GM12878 (cell line): ENCODE results near the gene NUP210L.

Experiments used
- CEBPB ChIP-seq, 2 experiments: fragments of 150-350 bp in 1 of 2; IDR thresholded peaks; 2 replicates each; pipeline ENCODE4 v1.6.1; 2012 to 2014; ENCODE audit warnings: low read depth in 2 of 2, low read length in 2 of 2, borderline replicate concordance in 1 of 2, inconsistent platforms in 1 of 2
- CTCF ChIP-seq, 3 experiments: IDR thresholded peaks in 2 of 3; conservative IDR thresholded peaks in 1 of 3; 2 replicates each; pipeline ENCODE4 v1.5.1; 2011; ENCODE audit warnings: low read depth in 3 of 3, low read length in 3 of 3, mild to moderate bottlenecking in 3 of 3, control low read depth in 2 of 3, moderate library complexity in 2 of 3, inconsistent platforms in 1 of 3, mixed read lengths in 1 of 3; ENCODE audit not compliant: control insufficient read depth in 2 of 3, insufficient read depth in 1 of 3; ENCODE audit errors: extremely low read depth in 1 of 3
- HDAC2 ChIP-seq: fragments of 200-600 bp; sonication (generic); IDR thresholded peaks from 2 replicates; pipeline ENCODE4 v1.6.1; 2017
- TCF12 ChIP-seq: IDR thresholded peaks from 2 replicates; pipeline ENCODE4 v1.6.1; 2011; ENCODE audit warnings: low read depth, mild to moderate bottlenecking, low read length
- ZNF274 ChIP-seq: IDR thresholded peaks from one replicate; pipeline ENCODE4 v1.8.0; 2011; ENCODE audit not compliant: insufficient read length, insufficient read depth
- ZNF592 ChIP-seq: fragments of 450-650 bp; IDR thresholded peaks from 2 replicates; pipeline ENCODE4 v1.6.1; 2017; ENCODE audit warnings: mild to moderate bottlenecking, moderate library complexity
- TF ChIP-seq, protein P1 (sequence below): IDR thresholded peaks from 2 replicates; pipeline ENCODE4 v1.6.1; 2012; ENCODE audit warnings: mild to moderate bottlenecking, low read depth, low read length

DNA sequence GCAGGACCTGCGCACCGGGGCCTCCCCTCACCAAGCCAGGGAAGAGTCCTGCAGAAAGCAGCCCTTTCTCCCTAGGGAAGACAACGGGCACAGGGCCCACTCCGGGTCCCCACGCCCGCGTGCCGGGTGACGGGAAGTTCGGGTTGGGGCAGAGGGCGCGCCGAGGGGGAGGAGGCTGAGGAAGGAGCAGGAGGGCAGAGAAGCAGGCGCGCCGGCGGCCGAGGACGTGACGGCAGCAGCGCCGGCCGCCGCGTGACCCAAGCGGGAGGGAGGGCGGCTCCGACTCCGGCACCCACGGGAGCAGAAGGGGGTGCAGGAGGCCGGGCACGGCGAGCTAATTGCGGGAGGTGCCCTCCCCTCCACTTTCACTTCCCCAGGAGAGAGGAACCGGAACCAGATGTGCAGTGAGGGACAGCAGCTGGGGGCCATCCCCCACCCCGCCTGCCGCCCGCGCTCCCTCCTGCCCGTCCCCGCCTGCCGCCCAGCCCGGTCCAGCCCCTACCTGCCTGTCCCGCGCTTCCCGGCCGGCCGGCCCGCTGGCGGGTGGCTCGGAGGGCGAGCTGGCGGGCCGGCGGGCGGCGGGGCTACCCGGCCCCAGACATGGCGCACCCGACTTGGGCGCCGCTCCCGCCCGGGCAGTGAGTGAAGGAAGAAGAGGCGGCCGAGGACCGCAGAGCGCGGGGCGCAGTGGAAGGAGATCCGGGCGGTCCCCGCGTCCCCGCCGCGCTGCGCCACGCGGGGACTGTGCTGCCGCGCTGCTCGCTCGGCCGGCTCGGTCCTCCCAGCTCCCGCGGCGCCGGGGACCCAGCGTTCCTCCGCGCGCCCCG is 208.9 kb downstream of the NUP210L start:
- TF ChIP-seq TCF12 (peak; percentile 99), ZNF274 (no peak), HDAC2 (no peak), CTCF (IDR thresholded peaks at IDR 0.05 in 2 of 3, conservative IDR thresholded peaks at IDR 0.05 in 1 of 3; ENCODE audit: control insufficient read depth in 2 of 3, extremely low read depth in 1 of 3, insufficient read depth in 1 of 3, low read depth in 3 of 3, low read length in 3 of 3) (no peak), CEBPB (IDR thresholded peaks at IDR 0.05; ENCODE audit: borderline replicate concordance in 1 of 2, low read depth in 2 of 2, low read length in 2 of 2) (no peak), ZNF592 (peak; percentile 59; the same call in 1 of the 2 replicates)
- TF ChIP-seq, protein P1, sequence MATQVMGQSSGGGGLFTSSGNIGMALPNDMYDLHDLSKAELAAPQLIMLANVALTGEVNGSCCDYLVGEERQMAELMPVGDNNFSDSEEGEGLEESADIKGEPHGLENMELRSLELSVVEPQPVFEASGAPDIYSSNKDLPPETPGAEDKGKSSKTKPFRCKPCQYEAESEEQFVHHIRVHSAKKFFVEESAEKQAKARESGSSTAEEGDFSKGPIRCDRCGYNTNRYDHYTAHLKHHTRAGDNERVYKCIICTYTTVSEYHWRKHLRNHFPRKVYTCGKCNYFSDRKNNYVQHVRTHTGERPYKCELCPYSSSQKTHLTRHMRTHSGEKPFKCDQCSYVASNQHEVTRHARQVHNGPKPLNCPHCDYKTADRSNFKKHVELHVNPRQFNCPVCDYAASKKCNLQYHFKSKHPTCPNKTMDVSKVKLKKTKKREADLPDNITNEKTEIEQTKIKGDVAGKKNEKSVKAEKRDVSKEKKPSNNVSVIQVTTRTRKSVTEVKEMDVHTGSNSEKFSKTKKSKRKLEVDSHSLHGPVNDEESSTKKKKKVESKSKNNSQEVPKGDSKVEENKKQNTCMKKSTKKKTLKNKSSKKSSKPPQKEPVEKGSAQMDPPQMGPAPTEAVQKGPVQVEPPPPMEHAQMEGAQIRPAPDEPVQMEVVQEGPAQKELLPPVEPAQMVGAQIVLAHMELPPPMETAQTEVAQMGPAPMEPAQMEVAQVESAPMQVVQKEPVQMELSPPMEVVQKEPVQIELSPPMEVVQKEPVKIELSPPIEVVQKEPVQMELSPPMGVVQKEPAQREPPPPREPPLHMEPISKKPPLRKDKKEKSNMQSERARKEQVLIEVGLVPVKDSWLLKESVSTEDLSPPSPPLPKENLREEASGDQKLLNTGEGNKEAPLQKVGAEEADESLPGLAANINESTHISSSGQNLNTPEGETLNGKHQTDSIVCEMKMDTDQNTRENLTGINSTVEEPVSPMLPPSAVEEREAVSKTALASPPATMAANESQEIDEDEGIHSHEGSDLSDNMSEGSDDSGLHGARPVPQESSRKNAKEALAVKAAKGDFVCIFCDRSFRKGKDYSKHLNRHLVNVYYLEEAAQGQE, result 0 out of 2 replicates have a peak, but pooled peaks have one; percentile 35
